GM18868 (cell line): ENCODE results near the gene SMG9.
"Not testable (repeated sequence)": the region's sequence is repeated elsewhere in the genome, so short reads cannot be mapped to it uniquely, and the experiment has no call there.

Source experiments
- ATAC-seq: cut with Tn5 transposase; IDR thresholded peaks from one replicate; pipeline ENCODE4 v1.9.1; 2021; ENCODE audit warnings: mild to moderate bottlenecking, moderate library complexity; ENCODE audit not compliant: unreplicated experiment

The SMG9 gene

GRCh38 chr19:43780706-43781525 lies 26.2 kb upstream of the SMG9 start, which contains the start of gene KCNN4:
Gene KCNN4, minus strand, starts transcription at chr19:43780973. Its CDS starts 112 bp downstream, at chr19:43780861.
- ATAC-seq = no peak

- no peak for ATAC-seq
Observed at GRCh38 chr19:43779820-43780219, 25.1 kb upstream of the SMG9 start.

DNA sequence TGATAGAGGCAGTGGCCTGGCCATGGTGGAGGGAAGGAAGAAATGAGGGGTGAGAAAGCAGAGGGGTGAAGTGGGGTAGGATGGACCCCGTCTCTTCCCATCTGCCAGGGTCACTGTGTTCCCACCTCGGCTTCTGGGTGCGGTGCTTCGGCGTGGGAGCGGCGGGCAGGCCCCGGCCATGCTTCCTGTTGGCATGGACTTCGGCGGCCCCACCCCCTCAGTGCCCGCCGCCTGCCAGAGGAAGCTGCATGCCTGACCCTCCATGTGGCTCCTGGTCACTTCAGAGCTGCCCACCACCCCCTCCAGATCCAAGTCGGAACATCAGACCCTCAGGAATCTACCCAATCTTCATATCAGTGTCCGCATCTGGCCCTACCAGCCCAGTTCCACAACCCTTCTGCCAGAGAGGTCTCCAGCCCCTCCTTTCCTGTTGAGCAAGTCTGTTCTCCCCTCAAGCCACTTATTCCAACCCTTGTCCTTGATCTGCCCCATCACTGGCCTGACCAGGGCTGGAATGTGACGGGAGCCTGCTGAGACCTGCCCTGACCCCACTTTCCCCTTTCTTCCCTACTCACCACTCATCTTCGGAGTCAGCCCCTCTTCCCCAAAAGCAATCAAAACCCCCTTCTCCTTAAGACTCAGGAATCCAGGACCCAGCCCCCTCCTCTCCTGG lies 24.5 kb upstream of the SMG9 start:
- ATAC-seq = no peak

DNA sequence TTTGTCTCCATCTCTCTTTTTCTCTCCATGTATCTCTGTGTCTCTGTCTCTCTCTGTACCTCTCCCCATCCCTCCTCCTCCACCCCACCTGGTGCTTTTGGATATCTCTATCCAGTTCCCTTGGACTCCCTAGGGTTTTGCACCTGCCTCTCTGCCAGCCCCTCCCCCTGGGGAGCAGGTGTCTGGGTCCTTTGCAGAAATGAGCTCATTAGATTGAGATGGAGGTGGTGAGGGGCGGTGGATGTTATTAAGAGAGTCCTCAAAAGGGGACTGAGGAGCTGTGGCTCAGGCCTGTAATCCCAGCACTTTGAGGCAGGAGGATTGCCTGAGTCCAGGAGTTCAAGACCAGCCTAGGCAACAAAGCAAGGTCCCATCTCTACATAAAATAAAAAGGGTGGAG lies 23.9 kb upstream of the SMG9 start:
- no peak for ATAC-seq

DNA sequence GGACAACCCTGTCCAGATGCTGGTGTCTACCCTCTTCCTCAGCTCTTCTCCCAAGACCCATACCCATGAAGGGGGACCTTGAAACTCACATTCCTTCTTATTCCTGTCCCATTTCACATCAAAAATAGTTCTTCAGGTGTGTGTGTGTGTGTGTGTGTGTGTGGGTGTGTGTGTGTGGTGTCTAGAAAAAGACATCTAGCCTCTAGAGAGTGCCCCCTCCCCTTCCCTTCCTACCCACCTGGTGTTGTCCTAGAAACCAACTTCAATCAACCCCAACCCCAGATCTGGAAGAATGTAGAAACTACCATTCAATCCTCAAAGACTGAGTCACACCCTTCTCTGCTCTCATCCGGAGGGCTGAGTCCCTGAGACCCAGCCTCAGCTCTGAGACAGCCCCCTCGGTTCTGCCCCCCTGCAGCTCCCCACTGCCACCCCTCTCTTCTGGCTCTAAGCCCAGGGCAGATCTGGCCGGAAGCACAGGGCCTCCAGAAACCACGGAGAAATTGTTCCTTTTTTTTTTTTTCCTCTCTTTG lies 22.5 kb upstream of the SMG9 start:
- ATAC-seq = no peak

GRCh38 chr19:43776286-43776685 lies 21.5 kb upstream of the SMG9 start:
- no peak for ATAC-seq

DNA sequence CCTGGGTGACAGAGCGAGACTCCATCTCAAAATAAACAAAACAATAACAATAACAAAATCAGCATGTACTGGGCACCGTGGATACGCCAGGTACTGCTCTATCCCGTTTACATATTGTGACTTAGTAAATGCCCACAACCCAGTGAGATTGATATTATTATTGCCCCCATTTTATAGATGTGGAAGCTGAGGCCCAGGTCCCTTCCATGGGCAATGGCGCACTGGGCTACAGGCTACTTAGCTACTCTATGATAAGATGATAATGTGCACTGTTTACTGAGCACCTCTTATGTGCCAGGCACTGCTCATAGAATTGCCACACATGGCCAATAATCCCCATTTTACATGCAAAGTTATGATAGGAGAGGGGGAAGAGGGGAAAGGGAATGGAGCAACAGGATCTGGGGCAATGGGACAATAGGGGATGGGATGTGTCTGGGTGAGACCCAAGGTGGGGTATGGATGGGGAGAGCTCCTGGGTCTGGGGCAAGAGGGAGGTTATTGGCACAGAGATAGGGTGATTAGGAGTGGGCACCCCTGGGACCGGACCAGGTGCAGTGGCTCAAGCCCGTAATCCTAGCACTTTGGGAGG lies 20.6 kb upstream of the SMG9 start:
- ATAC-seq = no peak

- not testable (repeated sequence) for ATAC-seq
Observed at GRCh38 chr19:43774940-43775258, 20.1 kb upstream of the SMG9 start.

GRCh38 chr19:43774103-43774939 lies 19.6 kb upstream of the SMG9 start:
- ATAC-seq = no peak

- ATAC-seq = no peak
Observed at GRCh38 chr19:43773725-43774102, 19.0 kb upstream of the SMG9 start.

DNA sequence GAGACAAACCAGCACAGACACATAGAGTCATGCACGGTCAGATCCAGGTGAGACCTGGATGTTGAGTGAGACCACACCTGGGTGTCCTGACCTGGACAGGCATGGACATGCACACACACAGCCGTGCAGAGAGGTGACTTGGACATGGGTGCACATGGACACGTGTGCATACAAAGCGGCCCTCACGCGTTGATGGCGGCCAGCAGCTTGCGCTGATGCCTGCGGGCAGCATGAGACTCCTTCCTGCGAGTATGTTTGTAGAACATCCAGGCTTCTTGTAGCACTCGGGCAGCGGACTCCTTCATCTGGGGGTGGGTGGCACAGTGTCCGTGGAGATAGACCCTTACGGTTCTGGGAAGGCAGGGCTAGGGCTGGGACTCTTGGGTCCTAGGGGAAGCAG lies 14.5 kb upstream of the SMG9 start:
- no peak for ATAC-seq

GRCh38 chr19:43768273-43769050 lies 13.7 kb upstream of the SMG9 start:
- no peak for ATAC-seq

DNA sequence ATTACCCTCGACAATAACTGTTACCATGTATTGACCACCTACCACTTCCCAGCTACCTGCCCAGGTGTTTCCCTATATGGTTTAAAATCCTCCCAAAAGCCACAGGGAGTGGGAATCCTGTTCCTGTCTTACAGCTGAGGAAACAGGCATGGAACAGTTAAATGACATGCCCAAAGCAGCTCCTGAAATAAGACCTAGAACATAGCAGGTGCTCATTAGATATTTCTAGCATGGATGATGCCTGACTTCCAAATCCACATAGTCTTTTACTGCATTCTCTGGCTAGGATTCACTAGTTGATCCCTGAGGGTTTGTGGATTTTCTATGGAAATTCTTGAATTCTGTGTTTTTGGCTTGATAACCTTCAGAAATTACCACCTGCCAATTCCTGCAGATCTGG lies 13.1 kb upstream of the SMG9 start:
- ATAC-seq = no peak

DNA sequence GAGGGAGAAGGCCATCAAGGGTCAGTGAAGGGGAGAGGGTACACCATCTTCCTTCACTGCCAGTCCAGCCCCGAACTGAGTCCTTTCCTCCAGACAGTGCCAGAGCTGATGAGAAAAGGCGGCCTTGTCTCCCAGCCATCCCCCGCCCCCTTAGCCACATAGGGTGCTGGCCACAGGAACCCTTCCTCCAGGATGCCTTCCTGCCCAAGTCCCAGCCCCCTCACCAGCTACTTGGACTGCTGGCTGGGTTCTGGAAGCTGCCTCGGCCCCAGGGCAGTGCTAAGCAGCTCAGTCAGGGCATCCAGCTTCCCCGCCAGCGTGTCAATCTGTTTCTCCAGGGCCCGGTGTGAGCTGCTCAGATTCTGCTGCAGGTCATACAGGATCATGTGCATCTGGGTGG lies 12.6 kb upstream of the SMG9 start:
- no peak for ATAC-seq

DNA sequence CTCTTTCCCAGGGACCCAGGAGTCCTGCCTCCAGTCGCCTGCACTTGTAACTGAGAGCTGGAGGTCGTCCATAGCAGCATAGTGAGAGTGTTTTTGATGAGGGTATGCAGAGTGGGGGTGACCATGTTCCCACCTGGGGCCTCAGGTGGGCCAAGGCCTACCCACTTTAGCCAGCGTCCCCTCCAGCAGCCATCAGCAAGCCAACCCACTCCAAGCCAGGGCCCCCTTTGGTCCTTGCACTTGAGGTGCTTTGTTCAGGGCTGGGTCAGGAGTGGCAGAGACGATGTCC lies 11.9 kb upstream of the SMG9 start:
- ATAC-seq = no peak

DNA sequence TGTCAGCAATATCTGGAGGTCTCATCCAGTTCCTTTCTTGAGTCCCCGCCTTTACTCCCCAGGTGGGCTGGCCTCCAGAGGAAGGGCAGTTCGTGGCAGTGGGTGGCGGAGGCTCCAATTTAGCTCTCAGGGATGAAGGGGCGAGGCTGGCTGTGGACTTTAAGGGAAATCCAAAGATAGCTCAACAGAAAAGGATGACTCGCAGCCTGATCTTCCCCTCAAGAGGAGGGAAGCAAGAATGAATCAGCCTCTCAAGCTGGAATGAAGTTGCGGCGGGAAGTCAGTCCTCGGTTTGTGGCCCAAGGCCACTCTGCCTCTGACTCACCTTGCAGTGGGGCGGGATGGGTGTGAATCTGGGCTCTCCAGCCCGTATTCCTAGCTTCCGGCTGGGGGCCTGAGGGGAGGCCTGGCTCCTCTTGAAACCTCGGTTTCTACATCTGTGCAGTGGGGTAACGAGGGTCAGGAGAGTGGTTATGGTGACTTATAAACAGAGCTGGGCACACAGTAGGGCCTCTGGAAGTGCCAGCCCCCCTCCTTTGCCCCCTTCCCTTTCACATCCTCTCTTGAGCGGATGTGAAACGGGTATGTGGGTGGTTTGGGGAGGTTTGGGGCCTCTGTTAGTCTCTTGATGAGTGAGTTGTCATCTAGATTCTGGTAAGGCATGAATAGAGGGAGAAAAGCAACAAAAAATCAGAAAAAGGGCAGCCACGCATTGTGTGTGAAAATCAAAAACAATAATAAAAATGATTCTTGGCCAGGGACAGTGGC lies 10.5 kb upstream of the SMG9 start:
- peak; percentile 63 for ATAC-seq

GRCh38 chr19:43764684-43765083 lies 9.9 kb upstream of the SMG9 start:
- ATAC-seq = not testable (repeated sequence)

DNA sequence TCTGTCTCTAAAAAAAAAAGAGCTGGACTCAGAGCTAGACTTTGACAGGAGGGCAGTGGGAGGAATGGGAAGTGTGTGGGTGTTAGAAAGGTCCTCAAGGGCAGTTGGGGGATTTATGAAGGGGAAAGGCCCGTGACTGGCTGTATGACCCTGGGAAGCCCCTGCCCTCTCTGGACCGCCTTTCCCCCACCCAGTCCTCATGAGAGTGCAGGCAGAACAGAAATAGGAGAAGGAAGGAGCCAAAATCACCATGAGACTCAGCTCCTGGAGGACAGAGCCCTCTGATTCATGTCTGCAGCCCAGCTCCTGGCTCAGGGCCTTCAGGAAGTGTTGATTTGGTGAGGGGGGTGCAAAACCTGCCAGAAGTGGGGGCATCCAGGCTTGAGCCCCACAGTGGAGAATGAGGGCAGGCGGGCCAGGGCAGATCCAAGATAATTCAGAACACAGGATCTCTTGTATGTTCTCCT lies 8.7 kb upstream of the SMG9 start:
- ATAC-seq = no peak

DNA sequence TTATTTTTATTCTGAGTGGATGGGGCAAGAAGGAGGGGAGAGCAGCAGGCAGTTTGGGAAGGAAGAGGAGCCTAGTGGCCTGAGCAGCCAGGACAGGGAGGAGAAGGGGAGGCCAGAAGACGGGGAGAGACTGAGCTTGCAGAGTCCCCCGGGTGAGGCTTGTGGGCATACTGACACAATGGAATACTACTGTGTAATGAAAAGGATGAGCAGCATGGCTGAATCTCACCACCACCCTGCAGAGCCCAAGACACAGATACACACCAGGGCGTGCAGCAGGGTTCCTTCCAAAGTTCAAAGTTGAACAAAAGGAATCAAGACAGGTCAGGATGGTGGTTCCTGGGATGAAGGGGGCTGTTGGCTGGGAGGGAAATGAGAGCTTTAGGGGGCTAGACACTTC lies 8.1 kb upstream of the SMG9 start:
- no peak for ATAC-seq

- no peak for ATAC-seq
Observed at GRCh38 chr19:43760941-43761340, 6.2 kb upstream of the SMG9 start.
